Skeletal muscle tissue (tissue), 4 donors: ENCODE measurements around the gene GPR157. TPM values are rescaled to one million over a fixed set of nuclear protein-coding genes. Genes with fewer than 3 reads are reported as not detected.

Source experiments
- H3K27ac ChIP-seq: one replicate; pipeline ENCODE4 v1.7.0; 2013; ENCODE audit warnings: mild to moderate bottlenecking, low read depth, low read length, inconsistent platforms
- H3K27me3 ChIP-seq, 3 donors: one replicate each; pipeline ENCODE4 v1.7.0; 2013; ENCODE audit warnings: low read length in 3 of 3; ENCODE audit not compliant: control insufficient read depth in 3 of 3, insufficient read depth in 3 of 3
- H3K36me3 ChIP-seq, 3 donors: one replicate each; pipeline ENCODE4 v1.7.0; 2013; ENCODE audit warnings: low read length in 3 of 3; ENCODE audit not compliant: control insufficient read depth in 3 of 3, insufficient read depth in 3 of 3
- H3K4me1 ChIP-seq, 3 donors: one replicate each; pipeline ENCODE4 v1.7.0; 2013; ENCODE audit warnings: low read length in 3 of 3, mild to moderate bottlenecking in 3 of 3; ENCODE audit not compliant: control insufficient read depth in 3 of 3, insufficient read depth in 3 of 3
- H3K4me3 ChIP-seq, 3 donors: one replicate each; pipeline ENCODE4 v1.7.0; 2013; ENCODE audit warnings: low read length in 3 of 3
- H3K9ac ChIP-seq, 3 donors: one replicate each; pipeline ENCODE4 v1.7.0; 2013; ENCODE audit warnings: low read length in 3 of 3, mild to moderate bottlenecking in 3 of 3, moderate library complexity in 2 of 3, low read depth in 1 of 3
- H3K9me3 ChIP-seq, 3 donors: one replicate each; pipeline ENCODE4 v1.7.0; 2013; ENCODE audit warnings: low read length in 3 of 3; ENCODE audit not compliant: control insufficient read depth in 3 of 3
- total RNA-seq: library from RNA; depleted of rRNA; stranded (reverse); fragments of >200 nt; gene quantifications from one replicate; pipeline ENCODE4 v1.2.3, GENCODE V29; 2014
- donor health status: Osteomylitis.

GPR157 gene
- total RNA-seq, 1 donor from 2014 or later: 2.6 TPM

- no peak overlapping the region for H3K9ac ChIP-seq
- no peaks in the 10 kb centered on the region for H3K9me3 ChIP-seq
- no peaks in the 10 kb centered on the region for H3K27me3 ChIP-seq
- H3K27ac ChIP-seq: no peak overlapping the region
- H3K36me3 ChIP-seq: no peaks in the 10 kb centered on the region
- no peak overlapping the region for H3K4me3 ChIP-seq
- peaks cover 3 to 15% (median 4%) of the 10 kb centered on the region in 3 donors for H3K4me1 ChIP-seq
These were observed 47.4 kb downstream of the GPR157 start for GRCh38 chr1:9081473-9081872.

GRCh38 chr1:9080705-9081291, 48.1 kb downstream of the GPR157 start:
- Histone ChIP-seq H3K9ac (no peak overlapping the region), H3K27me3 (no peaks in the 10 kb centered on the region), H3K4me3 (no peak overlapping the region), H3K4me1 (peaks cover 3 to 15% (median 4%) of the 10 kb centered on the region in 3 donors), H3K36me3 (no peaks in the 10 kb centered on the region), H3K9me3 (no peaks in the 10 kb centered on the region), H3K27ac (no peak overlapping the region)

GRCh38 chr1:9079988-9080704, 48.8 kb downstream of the GPR157 start:
- Histone ChIP-seq H3K9ac (no peak overlapping the region), H3K27me3 (no peaks in the 10 kb centered on the region), H3K4me1 (peaks cover 3 to 15% (median 4%) of the 10 kb centered on the region in 3 donors), H3K36me3 (no peaks in the 10 kb centered on the region), H3K4me3 (peak overlapping the region in 2 of 3 donors; percentile 9 to 14), H3K9me3 (no peaks in the 10 kb centered on the region), H3K27ac (no peak overlapping the region)

- Histone ChIP-seq H3K9ac (no peak overlapping the region), H3K4me1 (peaks cover 3 to 15% (median 4%) of the 10 kb centered on the region in 3 donors), H3K9me3 (no peaks in the 10 kb centered on the region), H3K27ac (no peak overlapping the region), H3K27me3 (no peaks in the 10 kb centered on the region), H3K36me3 (no peaks in the 10 kb centered on the region), H3K4me3 (no peak overlapping the region)
These were observed 50.0 kb downstream of the GPR157 start for GRCh38 chr1:9078752-9079500.

GRCh38 chr1:9078015-9078751, 50.7 kb downstream of the GPR157 start:
- Histone ChIP-seq H3K4me1 (peaks cover 3 to 15% (median 4%) of the 10 kb centered on the region in 3 donors), H3K4me3 (no peak overlapping the region), H3K27ac (no peak overlapping the region), H3K9ac (no peak overlapping the region), H3K27me3 (no peaks in the 10 kb centered on the region), H3K9me3 (no peaks in the 10 kb centered on the region), H3K36me3 (no peaks in the 10 kb centered on the region)

- Histone ChIP-seq H3K36me3 (no peaks in the 10 kb centered on the region), H3K4me1 (peaks cover 8 to 21% (median 11%) of the 10 kb centered on the region in 3 donors), H3K9me3 (no peaks in the 10 kb centered on the region), H3K27me3 (no peaks in the 10 kb centered on the region), H3K9ac (no peak overlapping the region), H3K4me3 (no peak overlapping the region), H3K27ac (no peak overlapping the region)
These were observed 53.9 kb downstream of the GPR157 start for GRCh38 chr1:9075022-9075421.

GRCh38 chr1:9073143-9073542, 55.8 kb downstream of the GPR157 start:
- Histone ChIP-seq H3K27ac (no peak overlapping the region), H3K36me3 (no peaks in the 10 kb centered on the region), H3K9me3 (no peaks in the 10 kb centered on the region), H3K4me1 (peaks cover 10 to 25% (median 20%) of the 10 kb centered on the region in 3 donors), H3K27me3 (no peaks in the 10 kb centered on the region), H3K9ac (no peak overlapping the region), H3K4me3 (no peak overlapping the region)

GRCh38 chr1:9071554-9072235, 57.2 kb downstream of the GPR157 start:
- H3K4me3 ChIP-seq: no peak overlapping the region
- peaks cover 21 to 33% (median 33%) of the 10 kb centered on the region in 3 donors for H3K4me1 ChIP-seq
- no peak overlapping the region for H3K27ac ChIP-seq

GRCh38 chr1:9070486-9070885, 58.4 kb downstream of the GPR157 start:
- H3K27me3 ChIP-seq: no peaks in the 10 kb centered on the region
- peaks cover 32 to 45% (median 45%) of the 10 kb centered on the region in 3 donors for H3K4me1 ChIP-seq
- no peaks in the 10 kb centered on the region for H3K9me3 ChIP-seq
- H3K9ac ChIP-seq: peak overlapping the region; percentile 28 to 81 (median 45)
- no peaks in the 10 kb centered on the region for H3K36me3 ChIP-seq
- H3K4me3 ChIP-seq: no peak overlapping the region
- peak overlapping the region; percentile 99 for H3K27ac ChIP-seq

More at GRCh38 chr1:9071554-9072235, 57.2 kb downstream of the GPR157 start:
- Histone ChIP-seq H3K9ac (no peak overlapping the region), H3K27me3 (no peaks in the 10 kb centered on the region), H3K9me3 (no peaks in the 10 kb centered on the region), H3K36me3 (no peaks in the 10 kb centered on the region)
